Astrocyte (in vitro differentiated cells and primary cell): ENCODE results near the gene DUS1L.

Source experiments
- CTCF ChIP-seq: IDR thresholded peaks from 2 replicates; pipeline ENCODE4 v1.5.1; 2011; ENCODE audit warnings: low read depth, mild to moderate bottlenecking, inconsistent platforms, low read length, moderate library complexity; ENCODE audit not compliant: insufficient read depth
- EZH2 ChIP-seq: IDR thresholded peaks from 2 replicates; pipeline ENCODE4 v1.6.1; 2012; ENCODE audit warnings: mild to moderate bottlenecking, low read length, inconsistent platforms; ENCODE audit not compliant: insufficient read depth

- no peak for TF ChIP-seq CTCF
- no peak for TF ChIP-seq EZH2
Observed at GRCh38 chr17:82033359-82034085, 32.1 kb downstream of the DUS1L start.
